ENCODE measurements around the gene COPS7A.
"Not testable (repeated sequence)": the region's sequence is repeated elsewhere in the genome, so short reads cannot be mapped to it uniquely, and the experiment has no call there.

The COPS7A gene

GRCh38 chr12:6703631-6704030, 20.2 kb upstream of the COPS7A start:
- peak in 2 of 3 donors; percentile 25 to 27 for DNase-seq

GRCh38 chr12:6708351-6708750, 15.5 kb upstream of the COPS7A start:
- DNase-seq = not testable (repeated sequence)

GRCh38 chr12:6708960-6709394, 14.9 kb upstream of the COPS7A start:
- DNase-seq = no peak

GRCh38 chr12:6716031-6716873, 7.6 kb upstream of the COPS7A start:
- DNase-seq = not testable (repeated sequence)

GRCh38 chr12:6716874-6717437, 6.9 kb upstream of the COPS7A start:
- DNase-seq = no peak

GRCh38 chr12:6722863-6723262, 983 bp upstream of the COPS7A start:
- DNase-seq = no peak

GRCh38 chr12:6724409-6724797, 557 bp downstream of the COPS7A start:
- DNase-seq = peak; percentile 44 to 57 (median 56)

GRCh38 chr12:6725350-6725749, 1.5 kb downstream of the COPS7A start:
- DNase-seq = no peak

GRCh38 chr12:6729186-6729585, 5.3 kb downstream of the COPS7A start:
- no peak for DNase-seq

- no peak for DNase-seq
These were observed 6.3 kb downstream of the COPS7A start for GRCh38 chr12:6730169-6730568.

GRCh38 chr12:6734506-6735387, 10.9 kb downstream of the COPS7A start:
- no peak for DNase-seq

GRCh38 chr12:6735448-6736191, 11.8 kb downstream of the COPS7A start:
- peak; percentile 63 to 75 (median 72) for DNase-seq

GRCh38 chr12:6736754-6737153, 12.9 kb downstream of the COPS7A start:
- DNase-seq = no peak

- DNase-seq = not testable (repeated sequence)
These were observed 18.2 kb downstream of the COPS7A start for GRCh38 chr12:6742080-6742479.

GRCh38 chr12:6742834-6743233, 19.0 kb downstream of the COPS7A start:
- DNase-seq = peak; percentile 62 to 84 (median 70)

- DNase-seq = peak; percentile 63 to 77 (median 64)
These were observed 19.5 kb downstream of the COPS7A start for GRCh38 chr12:6743300-6743699.

- peak; percentile 80 to 89 (median 85) for DNase-seq
These were observed 22.1 kb downstream of the COPS7A start for GRCh38 chr12:6745741-6746525.

- peak; percentile 48 to 60 (median 55) for DNase-seq
These were observed 23.4 kb downstream of the COPS7A start for GRCh38 chr12:6747216-6747615.

GRCh38 chr12:6748761-6749160, 24.9 kb downstream of the COPS7A start:
- no peak for DNase-seq

- no peak for DNase-seq
These were observed 26.7 kb downstream of the COPS7A start for GRCh38 chr12:6750506-6750905.

GRCh38 chr12:6751767-6752166, 27.9 kb downstream of the COPS7A start:
- DNase-seq = no peak
